Medulla oblongata (tissue), 1 donor: Measurements from ENCODE around the gene EPS8L1.
A peak's percentile ranks its signal among the peaks of the same experiment; 100 is the strongest.
"Not testable (repeated sequence)": the region's sequence is repeated elsewhere in the genome, so short reads cannot be mapped to it uniquely, and the experiment has no call there.

ENCODE experiments used
- DNase-seq: peaks from one replicate; pipeline ENCODE4 v3.0.0-alpha.2; 2015; ENCODE audit errors: extremely low spot score

EPS8L1 gene

DNA sequence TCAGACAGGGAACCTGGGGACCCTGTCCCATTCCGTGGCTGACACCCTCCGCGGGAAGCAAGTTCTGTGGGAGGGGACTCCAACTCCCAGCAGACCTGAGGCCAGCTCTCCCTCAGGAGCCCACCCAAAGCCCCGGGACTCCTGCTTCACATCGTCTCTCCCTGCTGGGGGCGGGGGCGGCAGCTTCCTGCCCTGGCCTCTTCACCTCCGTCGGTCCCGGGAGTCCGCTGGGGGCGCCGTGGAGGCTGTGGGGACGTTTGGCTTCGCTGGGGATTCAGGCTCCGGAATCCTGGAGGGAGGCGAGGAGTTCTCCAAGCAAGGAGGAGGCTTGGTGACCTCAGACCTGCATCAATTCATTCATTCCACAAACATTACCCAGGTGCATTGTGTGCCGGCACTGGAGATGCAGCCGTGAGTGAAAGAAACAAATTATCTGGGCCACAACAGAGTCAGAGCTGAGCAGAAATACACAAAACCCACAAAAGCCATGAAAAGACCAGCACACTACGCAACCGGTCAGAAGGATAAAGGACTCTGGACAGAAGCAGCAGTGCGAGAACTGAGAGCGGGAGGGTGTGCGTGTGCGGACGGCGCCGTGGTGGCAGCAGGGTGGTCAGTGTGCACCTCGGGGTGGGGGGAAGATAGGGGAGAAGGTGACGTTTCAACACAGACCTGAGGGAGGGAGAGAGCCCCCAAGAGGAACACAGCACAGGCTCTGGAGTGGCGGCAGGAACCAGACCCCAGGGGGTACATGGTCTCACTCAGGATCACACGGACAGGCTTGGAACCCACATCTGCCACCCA lies 19.0 kb downstream of the EPS8L1 start:
- no peak for DNase-seq

- DNase-seq: no peak
Measured at GRCh38 chr19:55095260-55096060, 19.8 kb downstream of the EPS8L1 start.

DNA sequence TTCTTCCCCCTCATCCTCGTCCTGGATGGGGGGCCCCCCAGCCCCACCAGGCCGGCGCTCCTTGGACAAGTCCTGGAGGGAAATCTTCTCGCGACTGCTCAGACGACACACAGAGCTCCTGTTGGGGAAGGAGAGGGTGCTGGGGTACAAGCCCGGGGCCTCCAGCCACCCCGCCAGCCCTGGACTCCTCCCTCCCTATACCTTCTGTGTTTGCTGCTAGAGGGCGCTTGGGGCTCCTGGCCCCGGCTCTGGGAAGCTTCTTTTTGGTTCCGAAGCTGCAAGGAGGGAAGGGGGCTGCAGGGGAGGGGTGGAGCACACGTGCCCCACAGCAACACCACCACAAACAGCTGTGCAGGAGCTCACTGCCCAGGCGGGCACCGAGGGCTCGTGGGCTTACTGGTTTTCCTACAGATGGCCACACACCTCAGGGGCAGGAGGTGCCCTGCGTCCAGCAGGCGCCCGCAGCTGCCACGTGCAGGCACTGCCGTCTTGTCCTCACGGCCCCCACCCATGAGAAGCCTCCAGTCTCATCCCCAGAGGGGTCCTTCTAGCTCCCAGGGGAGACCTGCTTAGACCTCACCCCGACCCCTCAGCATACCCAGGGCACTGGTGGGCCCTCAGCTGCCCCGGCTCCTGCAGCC lies 20.5 kb downstream of the EPS8L1 start:
- no peak for DNase-seq

DNA sequence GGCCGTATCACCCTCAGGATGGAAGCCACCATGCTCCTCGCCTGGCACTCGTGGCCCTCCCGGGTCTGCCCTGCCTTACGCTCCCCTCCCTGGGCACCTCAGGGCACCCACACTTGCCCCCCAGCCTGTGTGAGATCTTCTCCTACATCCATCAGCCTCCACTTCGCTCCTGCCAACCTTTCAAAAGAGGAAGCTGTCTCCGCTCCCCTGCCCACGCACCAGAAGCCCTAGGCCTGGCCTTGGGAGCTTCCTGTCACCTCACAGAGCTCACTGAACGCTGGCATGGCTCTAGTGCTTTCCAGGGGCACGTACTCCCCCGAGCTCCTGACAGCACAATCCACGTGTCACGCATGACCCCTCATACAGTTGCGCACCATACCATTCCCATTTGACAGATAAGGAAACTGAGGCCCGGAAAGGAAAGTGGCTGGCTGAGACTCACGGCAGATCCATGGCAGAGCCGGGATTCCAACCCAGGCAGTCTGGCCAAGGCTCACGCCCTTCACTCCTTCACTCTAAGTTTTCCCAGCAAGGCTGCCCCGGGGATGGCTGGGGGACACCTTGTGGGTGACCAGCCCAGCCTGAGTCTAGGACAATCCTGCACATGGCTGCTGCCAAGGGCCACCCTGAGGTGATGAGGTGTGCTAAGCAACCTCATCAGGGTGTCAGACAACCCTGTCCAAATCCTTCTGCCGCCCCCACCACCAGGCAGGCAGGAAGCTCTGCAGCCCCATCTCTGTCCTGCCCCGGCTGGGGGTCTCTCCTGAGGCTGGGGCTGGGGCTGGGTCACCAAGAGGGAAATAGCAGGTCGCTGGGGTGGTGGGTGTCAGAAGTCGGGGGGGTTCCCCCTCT lies 22.4 kb downstream of the EPS8L1 start:
- no peak for DNase-seq

DNA sequence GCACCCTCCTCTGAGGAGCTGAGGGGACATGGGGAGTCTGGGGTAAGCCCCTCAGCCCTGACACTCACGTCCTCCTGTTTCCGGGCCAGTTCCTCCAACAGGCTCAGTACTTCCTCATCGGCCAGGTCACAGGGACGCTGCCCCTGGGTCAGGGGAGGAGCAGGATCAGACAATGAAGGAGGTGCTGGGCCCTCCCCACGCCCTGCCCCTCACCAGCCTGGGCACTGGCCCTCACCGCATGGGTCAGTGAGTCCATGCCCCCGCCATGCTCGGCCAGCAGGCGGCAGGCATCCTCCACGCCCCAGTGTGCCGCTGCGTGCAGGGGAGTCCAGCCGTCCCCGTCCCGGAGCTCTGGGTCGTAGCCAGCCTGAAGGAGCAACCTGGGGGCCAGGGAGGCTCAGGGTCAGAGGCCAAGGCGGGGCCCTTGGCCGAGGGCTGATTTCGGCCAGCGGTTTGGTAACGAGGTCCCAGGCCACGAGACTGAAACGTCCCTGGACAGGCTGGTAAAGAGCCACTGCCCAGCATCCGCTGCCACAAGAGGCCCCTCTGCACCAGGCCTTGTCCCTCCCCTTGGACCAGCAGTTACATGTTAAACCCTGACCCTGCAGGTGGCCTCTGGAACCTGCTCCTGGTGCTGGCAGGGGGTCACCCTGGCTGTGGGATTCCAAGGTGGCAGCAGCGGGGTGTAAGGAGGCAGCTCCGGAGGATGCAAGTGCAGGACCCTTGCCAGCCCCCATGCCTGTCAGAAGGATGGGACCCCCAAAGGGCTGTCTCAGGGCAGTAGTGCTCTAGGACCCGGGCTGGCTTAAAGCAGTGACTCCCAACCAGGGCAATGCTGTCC lies 23.3 kb downstream of the EPS8L1 start:
- no peak for DNase-seq

DNA sequence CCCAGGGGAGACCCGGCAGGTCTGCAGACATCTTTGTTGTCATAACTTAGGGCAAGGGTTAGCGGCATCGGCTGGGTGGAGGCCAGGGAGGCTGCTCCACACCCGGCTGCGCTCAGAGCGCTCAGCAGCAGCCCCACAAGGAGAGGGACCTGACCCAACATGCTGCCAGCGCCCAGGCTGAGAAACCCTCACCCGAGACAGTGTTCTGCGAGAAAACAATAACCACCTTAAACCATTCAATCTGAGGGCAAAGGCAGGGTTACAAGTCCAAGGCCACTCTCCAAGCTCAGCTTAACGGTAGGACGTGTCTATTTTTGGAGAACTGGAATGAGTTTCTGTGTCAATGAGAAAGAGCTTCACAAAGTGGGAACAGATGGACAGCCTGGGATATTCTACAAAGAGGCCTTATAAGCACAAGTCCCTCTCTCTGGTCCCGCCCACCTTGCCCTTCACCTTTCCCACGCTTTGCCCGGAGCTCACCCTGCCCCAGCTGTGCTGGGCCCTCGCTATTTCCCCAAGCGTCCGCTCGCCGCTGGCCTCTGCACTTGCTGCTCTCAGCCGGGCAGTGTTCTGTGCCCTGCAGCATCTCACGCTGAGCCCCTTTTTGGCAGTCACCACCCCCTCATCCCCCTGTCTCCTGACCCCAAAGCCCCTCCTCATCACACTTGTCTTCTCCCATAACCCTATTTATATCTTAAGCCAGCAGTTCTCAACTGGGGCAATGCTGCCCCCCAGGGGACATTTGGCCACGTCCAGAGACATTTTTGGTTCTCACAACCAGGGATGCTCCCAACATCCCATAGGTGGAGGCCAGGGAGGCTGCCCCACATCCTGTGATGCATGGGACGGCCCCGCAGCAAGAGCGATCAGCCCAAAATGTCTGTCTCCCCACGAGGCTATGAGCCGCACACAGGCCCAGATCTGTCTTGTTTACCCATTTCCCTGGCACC lies 24.2 kb downstream of the EPS8L1 start:
- DNase-seq: no peak

- DNase-seq: peak; percentile 64
Measured at GRCh38 chr19:55101261-55101660, 25.6 kb downstream of the EPS8L1 start.

DNA sequence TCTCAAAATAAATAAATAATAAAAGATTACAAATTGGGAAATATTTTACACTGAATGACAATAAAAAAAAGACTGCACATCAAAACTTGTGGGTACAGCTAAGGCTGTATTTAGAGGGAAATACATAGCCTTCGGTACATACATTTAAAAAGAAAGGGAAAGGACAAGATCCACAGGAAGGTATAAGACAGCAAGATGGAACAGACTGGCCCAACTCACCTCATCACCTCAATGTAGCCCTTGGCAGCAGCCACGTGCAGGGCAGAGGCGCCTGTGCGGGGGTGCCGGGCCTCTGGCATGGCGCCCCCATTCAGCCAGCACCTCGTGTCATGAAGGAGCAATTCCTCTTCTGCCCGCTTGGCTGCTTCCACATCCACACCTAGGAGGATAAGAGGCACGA lies 27.5 kb downstream of the EPS8L1 start:
- DNase-seq: no peak

- no peak for DNase-seq
Measured at GRCh38 chr19:55105237-55105636, 29.6 kb downstream of the EPS8L1 start.

DNA sequence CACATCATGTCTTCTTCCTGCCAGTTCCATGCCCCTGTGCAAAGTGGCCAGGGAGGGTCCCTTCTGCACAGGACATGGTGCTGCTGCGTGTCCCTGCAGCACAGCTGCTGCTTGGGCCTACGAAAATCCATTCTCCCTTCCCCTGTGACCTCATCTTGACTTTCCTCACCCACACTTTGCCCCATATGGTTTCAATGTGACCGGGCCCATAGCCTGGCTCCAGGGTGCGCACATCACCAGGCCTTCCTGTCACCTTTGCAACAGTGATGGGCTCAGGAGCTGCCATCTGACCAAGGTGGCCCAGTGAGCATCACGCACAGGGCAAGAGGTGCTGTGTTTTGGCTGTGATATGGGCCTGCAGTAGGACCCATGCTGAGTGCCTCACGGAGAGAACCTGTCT lies 30.9 kb downstream of the EPS8L1 start:
- DNase-seq: no peak

- not testable (repeated sequence) for DNase-seq
Measured at GRCh38 chr19:55107252-55107651, 31.6 kb downstream of the EPS8L1 start.

- no peak for DNase-seq
Measured at GRCh38 chr19:55109527-55110291, 34.0 kb downstream of the EPS8L1 start.

- DNase-seq: no peak
Measured at GRCh38 chr19:55111238-55111831, 35.7 kb downstream of the EPS8L1 start.

DNA sequence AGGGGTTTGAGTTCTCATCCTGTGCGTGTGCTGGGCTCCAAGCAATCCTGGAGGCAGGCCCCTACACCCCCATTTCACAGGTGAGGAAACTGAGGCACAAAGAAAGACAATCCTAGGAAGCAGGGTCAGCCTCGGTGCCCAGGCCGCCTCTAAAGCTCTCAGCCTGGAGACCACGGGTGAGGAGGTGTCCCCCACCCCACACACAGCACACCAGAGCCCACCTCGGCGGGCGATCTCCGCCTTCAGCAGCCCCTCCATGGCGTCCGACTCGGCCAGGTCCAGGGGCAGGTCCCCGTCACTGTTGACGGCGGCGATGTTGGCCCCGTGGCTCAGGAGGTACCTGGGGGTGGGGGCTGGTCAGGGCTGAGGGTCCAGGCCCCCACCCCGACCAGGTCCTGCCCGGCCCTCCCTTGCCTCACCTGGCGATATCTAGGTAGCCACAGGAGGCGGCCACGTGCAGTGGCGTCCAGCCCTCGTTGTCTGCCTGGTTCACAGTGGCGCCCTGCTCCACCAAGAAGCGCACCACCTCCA lies 36.6 kb downstream of the EPS8L1 start:
- no peak for DNase-seq

DNA sequence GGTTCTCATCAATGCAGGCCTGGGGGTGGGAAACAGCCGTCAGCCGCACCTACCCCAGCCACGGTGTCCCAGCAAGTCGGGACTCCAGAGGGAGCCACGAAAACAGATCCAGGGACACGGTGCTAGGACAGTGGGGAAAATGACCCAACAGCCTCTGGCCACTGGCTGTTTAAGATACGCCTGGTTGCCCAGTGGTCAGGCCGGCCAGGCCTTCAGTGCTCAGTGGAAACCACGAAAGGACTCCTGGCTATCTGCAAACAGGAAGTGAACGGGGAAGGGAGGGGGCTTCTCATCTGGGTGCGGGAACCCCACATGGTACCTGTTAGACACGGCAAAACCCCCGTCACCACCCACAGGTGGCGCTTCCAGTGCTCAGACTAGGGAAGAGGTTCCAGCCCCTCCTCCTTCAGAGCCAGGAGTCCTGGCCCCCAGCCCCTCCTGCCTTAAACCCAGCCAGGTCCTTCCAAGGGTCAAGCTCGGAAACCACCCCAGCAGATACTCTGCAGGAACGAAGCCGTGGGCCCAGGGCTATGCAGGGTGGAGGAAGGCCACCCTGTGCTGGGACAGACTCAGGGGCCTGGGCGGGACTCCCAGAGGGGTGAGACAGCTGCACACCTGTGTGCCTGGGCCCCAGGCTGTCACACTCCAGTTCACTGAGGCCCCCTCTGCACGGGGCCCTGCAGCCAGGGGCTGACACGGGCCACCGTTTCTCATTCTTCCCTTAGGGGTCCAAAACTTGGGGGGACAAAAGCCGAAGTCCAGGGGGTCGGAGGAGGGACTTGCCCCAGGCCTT lies 37.3 kb downstream of the EPS8L1 start:
- no peak for DNase-seq

- DNase-seq: peak; percentile 79
Measured at GRCh38 chr19:55113570-55114039, 37.9 kb downstream of the EPS8L1 start.

DNA sequence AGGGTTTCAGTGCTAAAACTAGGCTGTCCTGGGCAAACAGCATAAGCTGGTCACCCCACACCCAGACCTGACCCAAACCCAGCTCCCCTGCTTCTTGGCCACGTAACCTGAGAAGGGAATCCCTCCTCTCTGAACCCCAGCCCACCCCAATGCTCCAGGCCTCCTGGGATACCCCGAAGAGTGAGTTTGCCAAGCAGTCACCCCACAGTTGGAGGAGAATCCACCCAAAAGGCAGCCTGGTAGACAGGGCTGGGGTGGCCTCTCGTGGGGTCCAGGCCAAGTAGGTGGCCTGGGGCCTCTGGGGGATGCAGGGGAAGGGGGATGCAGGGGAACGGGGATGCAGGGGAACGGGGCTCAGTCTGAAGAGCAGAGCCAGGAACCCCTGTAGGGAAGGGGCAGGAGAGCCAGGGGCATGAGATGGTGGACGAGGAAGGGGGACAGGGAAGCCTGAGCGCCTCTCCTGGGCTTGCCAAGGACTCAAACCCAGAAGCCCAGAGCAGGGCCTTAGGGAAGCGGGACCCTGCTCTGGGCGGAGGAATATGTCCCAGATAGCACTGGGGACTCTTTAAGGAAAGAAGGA lies 39.0 kb downstream of the EPS8L1 start:
- DNase-seq: no peak
